GM19468 (cell line): ENCODE results near the gene ANKRD27.
"Not testable (repeated sequence)": the region's sequence is repeated elsewhere in the genome, so short reads cannot be mapped to it uniquely, and the experiment has no call there.

Source experiments
- ATAC-seq: cut with Tn5 transposase; IDR thresholded peaks from one replicate; pipeline ENCODE4 v1.9.1; 2021; ENCODE audit warnings: mild to moderate bottlenecking, moderate library complexity, moderate number of reproducible peaks; ENCODE audit not compliant: unreplicated experiment; ENCODE audit errors: extremely low read depth

ANKRD27 gene

GRCh38 chr19:32656379-32656778 lies 18.6 kb downstream of the ANKRD27 start:
- not testable (repeated sequence) for ATAC-seq

GRCh38 chr19:32653599-32653915 lies 21.4 kb downstream of the ANKRD27 start:
- no peak for ATAC-seq

GRCh38 chr19:32652894-32653598 lies 21.9 kb downstream of the ANKRD27 start:
- no peak for ATAC-seq

- not testable (repeated sequence) for ATAC-seq
These were observed 22.6 kb downstream of the ANKRD27 start for GRCh38 chr19:32652331-32652730.

GRCh38 chr19:32651729-32652140 lies 23.2 kb downstream of the ANKRD27 start:
- no peak for ATAC-seq

- ATAC-seq: no peak
These were observed 24.3 kb downstream of the ANKRD27 start for GRCh38 chr19:32650671-32651070.

- ATAC-seq: no peak
These were observed 25.2 kb downstream of the ANKRD27 start for GRCh38 chr19:32649751-32650150.

- no peak for ATAC-seq
These were observed 27.6 kb downstream of the ANKRD27 start for GRCh38 chr19:32647361-32647760.

- ATAC-seq: no peak
These were observed 28.4 kb downstream of the ANKRD27 start for GRCh38 chr19:32646556-32646955.

GRCh38 chr19:32642771-32643170 lies 32.2 kb downstream of the ANKRD27 start:
- no peak for ATAC-seq

- ATAC-seq: no peak
These were observed 36.4 kb downstream of the ANKRD27 start for GRCh38 chr19:32638625-32639024.

- no peak for ATAC-seq
These were observed 37.5 kb downstream of the ANKRD27 start for GRCh38 chr19:32637480-32637879.

- ATAC-seq: no peak
These were observed 43.6 kb downstream of the ANKRD27 start for GRCh38 chr19:32631381-32631780.

- no peak for ATAC-seq
These were observed 44.6 kb downstream of the ANKRD27 start for GRCh38 chr19:32630338-32630737.

GRCh38 chr19:32627714-32628270 lies 47.2 kb downstream of the ANKRD27 start:
- ATAC-seq: no peak

- no peak for ATAC-seq
These were observed 48.0 kb downstream of the ANKRD27 start for GRCh38 chr19:32626969-32627368.

GRCh38 chr19:32624410-32624809 lies 50.6 kb downstream of the ANKRD27 start:
- no peak for ATAC-seq

GRCh38 chr19:32622002-32622401 lies 53.0 kb downstream of the ANKRD27 start:
- no peak for ATAC-seq

GRCh38 chr19:32619051-32619685 lies 55.8 kb downstream of the ANKRD27 start:
- ATAC-seq: no peak

- ATAC-seq: no peak
These were observed 59.4 kb downstream of the ANKRD27 start for GRCh38 chr19:32615569-32615968.

- ATAC-seq: no peak
These were observed 60.1 kb downstream of the ANKRD27 start for GRCh38 chr19:32614916-32615315.

- no peak for ATAC-seq
These were observed 62.0 kb downstream of the ANKRD27 start for GRCh38 chr19:32613008-32613407.
